Neural crest cell (in vitro differentiated cells): Measurements from ENCODE around the gene LSM3. TPM values are rescaled to one million over a fixed set of nuclear protein-coding genes. Genes with fewer than 3 reads are reported as not detected.

Source experiments
- DNase-seq: peaks from one replicate; pipeline ENCODE4 v3.0.0; 2021; ENCODE audit warnings: low read depth, mixed read lengths, low spot score
- H3K27ac Mint-ChIP-seq: one replicate; pipeline ENCODE4 v1.8.0; 2021; ENCODE audit warnings: mild to moderate bottlenecking, mixed read lengths; ENCODE audit not compliant: unreplicated experiment
- H3K27me3 Mint-ChIP-seq: 2 replicates; pipeline ENCODE4 v1.8.0; 2021; ENCODE audit warnings: low read depth, mild to moderate bottlenecking, mixed read lengths
- H3K36me3 Mint-ChIP-seq: 2 replicates; pipeline ENCODE4 v1.8.0; 2021; ENCODE audit warnings: low read depth, mild to moderate bottlenecking, mixed read lengths
- H3K4me1 Mint-ChIP-seq: 2 replicates; pipeline ENCODE4 v1.8.0; 2021; ENCODE audit warnings: mixed read lengths
- H3K4me3 Mint-ChIP-seq: one replicate; pipeline ENCODE4 v1.8.0; 2021; ENCODE audit warnings: mild to moderate bottlenecking, mixed read lengths
- H3K9me3 Mint-ChIP-seq: 2 replicates; pipeline ENCODE4 v1.8.0; 2021; ENCODE audit warnings: mixed read lengths
- total RNA-seq: library from RNA; stranded (reverse); gene quantifications from 2 replicates; pipeline ENCODE4 v1.2.1, GENCODE V29; 2021
- TF ChIP-seq, protein P1 (sequence below): fragments of 200-600 bp; sonication (generic); conservative IDR thresholded peaks from 2 replicates; pipeline ENCODE4 v1.5.0; 2021; ENCODE audit warnings: antibody characterized with exemption, mild to moderate bottlenecking

LSM3 gene
- total RNA-seq, 1 donor from 2014 or later: 18.3 TPM

DNA sequence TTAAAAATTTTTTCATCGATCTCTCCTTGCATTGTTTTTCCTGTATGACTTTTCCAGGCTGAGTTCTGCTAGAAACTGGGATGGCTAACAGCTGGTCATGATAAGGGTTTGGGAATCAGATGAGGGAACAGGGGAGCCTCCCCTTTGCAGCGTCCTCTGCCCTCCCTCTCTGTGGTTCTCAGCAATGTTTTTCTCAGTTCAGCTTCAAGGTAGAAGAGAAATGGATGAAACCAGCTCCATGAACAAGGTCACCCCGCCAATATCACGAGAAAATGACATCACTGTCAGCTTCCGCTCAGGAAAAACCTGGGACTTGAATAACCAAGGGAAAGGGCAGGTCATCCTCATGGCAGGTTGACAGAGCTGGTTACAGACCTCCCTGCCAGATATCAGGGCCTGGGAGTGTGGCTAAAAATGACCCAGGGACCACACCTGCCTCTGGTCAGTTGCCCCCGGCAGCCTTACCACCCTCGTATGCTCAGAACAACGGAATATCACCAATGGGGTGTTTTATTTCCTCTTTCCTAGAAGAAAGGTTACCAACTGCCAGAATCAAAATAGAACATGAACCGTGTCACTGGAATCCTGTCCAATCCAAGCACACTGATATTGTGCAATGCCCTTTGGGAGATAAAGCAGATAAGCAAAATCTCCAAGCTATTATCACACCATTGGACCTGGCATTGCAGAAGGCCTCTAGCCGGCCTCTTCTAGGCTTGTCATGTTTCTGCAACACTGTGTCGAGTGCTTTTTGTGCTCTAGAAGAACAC is 26.1 kb downstream of the LSM3 start:
- H3K27me3 Mint-ChIP-seq: no peaks in the 10 kb centered on the region
- no peaks in the 10 kb centered on the region for H3K9me3 Mint-ChIP-seq
- TF ChIP-seq, protein P1, sequence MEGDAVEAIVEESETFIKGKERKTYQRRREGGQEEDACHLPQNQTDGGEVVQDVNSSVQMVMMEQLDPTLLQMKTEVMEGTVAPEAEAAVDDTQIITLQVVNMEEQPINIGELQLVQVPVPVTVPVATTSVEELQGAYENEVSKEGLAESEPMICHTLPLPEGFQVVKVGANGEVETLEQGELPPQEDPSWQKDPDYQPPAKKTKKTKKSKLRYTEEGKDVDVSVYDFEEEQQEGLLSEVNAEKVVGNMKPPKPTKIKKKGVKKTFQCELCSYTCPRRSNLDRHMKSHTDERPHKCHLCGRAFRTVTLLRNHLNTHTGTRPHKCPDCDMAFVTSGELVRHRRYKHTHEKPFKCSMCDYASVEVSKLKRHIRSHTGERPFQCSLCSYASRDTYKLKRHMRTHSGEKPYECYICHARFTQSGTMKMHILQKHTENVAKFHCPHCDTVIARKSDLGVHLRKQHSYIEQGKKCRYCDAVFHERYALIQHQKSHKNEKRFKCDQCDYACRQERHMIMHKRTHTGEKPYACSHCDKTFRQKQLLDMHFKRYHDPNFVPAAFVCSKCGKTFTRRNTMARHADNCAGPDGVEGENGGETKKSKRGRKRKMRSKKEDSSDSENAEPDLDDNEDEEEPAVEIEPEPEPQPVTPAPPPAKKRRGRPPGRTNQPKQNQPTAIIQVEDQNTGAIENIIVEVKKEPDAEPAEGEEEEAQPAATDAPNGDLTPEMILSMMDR: no peak
- H3K4me1 Mint-ChIP-seq: peaks cover 18% of the 10 kb centered on the region
- no peak overlapping the region for H3K27ac Mint-ChIP-seq
- no peak overlapping the region for H3K4me3 Mint-ChIP-seq
- no peak for DNase-seq
- no peaks in the 10 kb centered on the region for H3K36me3 Mint-ChIP-seq

- H3K27ac Mint-ChIP-seq: no peak overlapping the region
- no peaks in the 10 kb centered on the region for H3K9me3 Mint-ChIP-seq
- peaks cover 33% of the 10 kb centered on the region for H3K4me1 Mint-ChIP-seq
- TF ChIP-seq, protein P1: no peak
- H3K36me3 Mint-ChIP-seq: no peaks in the 10 kb centered on the region
- H3K4me3 Mint-ChIP-seq: no peak overlapping the region
- H3K27me3 Mint-ChIP-seq: no peaks in the 10 kb centered on the region
- no peak for DNase-seq
Measured at GRCh38 chr3:14206548-14207177, 28.0 kb downstream of the LSM3 start.

- Mint-ChIP-seq H3K27me3 (no peaks in the 10 kb centered on the region), H3K4me3 (no peak overlapping the region), H3K36me3 (no peaks in the 10 kb centered on the region), H3K27ac (no peak overlapping the region), H3K9me3 (no peaks in the 10 kb centered on the region), H3K4me1 (peaks cover 36% of the 10 kb centered on the region)
- TF ChIP-seq, protein P1: no peak
- DNase-seq: no peak
Measured at GRCh38 chr3:14208168-14208567, 29.6 kb downstream of the LSM3 start.

DNA sequence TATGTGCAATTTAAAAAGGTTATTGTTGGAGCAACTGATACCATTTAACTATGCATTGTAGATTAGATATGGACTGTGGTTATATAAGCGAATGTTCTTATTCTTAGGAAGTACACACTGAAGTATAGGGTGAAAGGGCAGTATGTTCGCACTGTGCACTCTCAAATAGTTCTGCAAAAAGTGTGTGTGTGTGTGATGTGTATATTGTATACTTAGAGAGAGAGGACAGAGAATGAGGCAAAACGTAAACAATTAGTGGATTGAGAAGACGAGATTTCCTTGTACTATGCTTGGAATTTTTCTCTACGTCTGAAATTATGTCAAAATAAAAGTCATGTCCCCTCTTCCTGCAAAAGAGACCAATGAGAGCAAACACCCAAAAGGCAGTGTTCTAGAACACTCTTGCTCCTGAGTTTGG is 30.4 kb downstream of the LSM3 start:
- TF ChIP-seq, protein P1: no peak
- Mint-ChIP-seq H3K27ac (no peak overlapping the region), H3K4me3 (no peak overlapping the region), H3K4me1 (peaks cover 31% of the 10 kb centered on the region), H3K36me3 (no peaks in the 10 kb centered on the region), H3K27me3 (no peaks in the 10 kb centered on the region), H3K9me3 (no peaks in the 10 kb centered on the region)
- no peak for DNase-seq

DNA sequence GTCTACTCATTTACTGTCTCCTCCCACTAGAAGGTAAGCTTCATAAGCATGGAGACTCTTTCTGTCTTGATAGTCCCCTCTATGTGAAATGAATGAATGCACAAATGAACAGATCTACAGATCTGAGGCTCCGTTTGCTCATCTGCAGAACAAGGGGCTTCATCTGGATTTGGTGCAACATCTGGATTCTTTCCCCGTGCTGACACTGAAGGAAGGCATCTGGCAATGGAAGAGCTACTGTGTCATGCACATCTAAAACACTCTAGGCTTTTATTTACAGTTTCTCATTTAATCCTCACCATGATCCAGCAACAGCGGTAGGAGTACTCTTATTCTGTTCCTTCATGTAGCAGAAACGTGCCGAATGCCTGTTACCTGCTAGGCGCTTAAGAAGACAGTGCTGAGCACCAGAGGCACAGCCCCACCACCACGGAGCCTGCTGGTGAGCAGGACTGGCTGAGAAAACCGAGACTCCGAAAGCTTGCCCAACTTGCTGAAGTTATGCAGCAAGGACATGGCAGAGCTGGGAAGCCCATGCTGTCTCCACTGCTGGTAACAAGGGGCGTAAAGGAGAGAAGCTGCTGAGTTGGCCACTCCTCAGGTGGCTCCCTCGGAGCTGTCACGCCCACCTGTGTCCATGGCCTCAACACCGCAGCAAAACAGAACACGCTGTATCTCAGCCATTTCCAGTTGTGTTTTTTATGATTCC is 31.1 kb downstream of the LSM3 start:
- Mint-ChIP-seq H3K9me3 (no peaks in the 10 kb centered on the region), H3K4me1 (peaks cover 27% of the 10 kb centered on the region), H3K27ac (no peak overlapping the region), H3K36me3 (no peaks in the 10 kb centered on the region), H3K4me3 (no peak overlapping the region), H3K27me3 (no peaks in the 10 kb centered on the region)
- TF ChIP-seq, protein P1: no peak
- no peak for DNase-seq
